Thyroid gland (tissue), 4 donors: ENCODE results near the gene ZBTB5. TPM values are rescaled to one million over a fixed set of nuclear protein-coding genes. Genes with fewer than 3 reads are reported as not detected.
"Not testable (repeated sequence)": the region's sequence is repeated elsewhere in the genome, so short reads cannot be mapped to it uniquely, and the experiment has no call there.

Source experiments
- DNase-seq, 2 donors: peaks; one replicate each; pipeline ENCODE4 v3.0.0-alpha.2; 2019
- H3K27ac ChIP-seq, 3 donors: fragments of 200-600 bp; sonication (generic); 1 replicate in 2 of 3; 2 replicates in 1 of 3; pipeline ENCODE4 v1.5.1; 2016 to 2019; ENCODE audit warnings: mild to moderate bottlenecking in 1 of 3, moderate library complexity in 1 of 3
- H3K27me3 ChIP-seq: fragments of 200-600 bp; sonication (generic); one replicate; pipeline ENCODE4 v1.5.1; 2019
- H3K36me3 ChIP-seq, 2 donors: fragments of 200-600 bp; sonication (generic); one replicate each; pipeline ENCODE4 v1.5.1; 2016 to 2019
- H3K4me1 ChIP-seq, 2 donors: fragments of 200-600 bp; sonication (generic); one replicate each; pipeline ENCODE4 v1.5.1; 2017 to 2019
- H3K4me3 ChIP-seq, 3 donors: fragments of 200-600 bp; sonication (generic); replicated peaks in 1 of 3; 1 replicate in 2 of 3; 2 replicates in 1 of 3; pipeline ENCODE4 v1.5.1; 2016; ENCODE audit warnings: mild to moderate bottlenecking in 1 of 3
- H3K9me3 ChIP-seq: fragments of 200-600 bp; sonication (generic); one replicate; pipeline ENCODE4 v1.5.1; 2017
- CTCF ChIP-seq, 6 experiments: fragments of 200-600 bp in 3 of 6; fragments of 450-650 bp in 3 of 6; sonication (generic) in 3 of 6; IDR thresholded peaks; one replicate each; pipeline ENCODE4 v1.5.1; 2016 to 2019; ENCODE audit warnings: antibody characterized with exemption in 6 of 6, mild to moderate bottlenecking in 2 of 6, inconsistent platforms in 1 of 6, moderate library complexity in 1 of 6
- POLR2A ChIP-seq, 2 donors: fragments of 450-650 bp; IDR thresholded peaks; one replicate each; pipeline ENCODE4 v1.6.1; 2017; ENCODE audit warnings: antibody characterized with exemption in 2 of 2, mild to moderate bottlenecking in 2 of 2, moderate library complexity in 1 of 2
- WGBS, 2 donors: methylation state at CpG; one replicate each; pipeline ENCODE4 v1.1.5; 2017; 5-methylcytosine and 5-hydroxymethylcytosine counted together
- intact Hi-C: fragments of 100-400 bp; cut with DNase I; formaldehyde crosslinking; loops from one replicate; pipeline ENCODE4 v1.15.1; 2023
- total RNA-seq, 4 donors: library from RNA; depleted of rRNA; stranded (reverse); fragments of >200 nt; gene quantifications; one replicate each; pipeline ENCODE4 v1.2.3, GENCODE V29; 2016

The ZBTB5 gene
- total RNA-seq, 4 donors from 2014 or later = 19.2 to 26.8 (median 22.3) TPM

GRCh38 chr9:37471942-37472684, 6.9 kb upstream of the ZBTB5 start:
- Histone ChIP-seq H3K27me3 (no peaks in the 10 kb centered on the region), H3K4me3 (peak overlapping the region in 2 of 3 donors; percentile 12 to 21), H3K27ac (peak overlapping the region; percentile 94 to 96 (median 96)), H3K9me3 (no peaks in the 10 kb centered on the region), H3K36me3 (no peaks in the 10 kb centered on the region), H3K4me1 (peaks cover 4 to 9% of the 10 kb centered on the region in 2 donors)
- TF ChIP-seq POLR2A (IDR thresholded peaks at IDR 0.05) = peak in 1 of 2 donors; percentile 68
- TF ChIP-seq CTCF (IDR thresholded peaks at IDR 0.05) = peak in 1 of 6 experiments; percentile 4
- intact Hi-C loops = no loop called here
- 13 to 16% methylated on average over 7 of the region's 7 CpGs for WGBS, 2 donors
- peak; percentile 36 to 66 for DNase-seq

- no peak for TF ChIP-seq CTCF (IDR thresholded peaks at IDR 0.05)
- no peak for TF ChIP-seq POLR2A (IDR thresholded peaks at IDR 0.05)
- WGBS, 2 donors = 97 to 99% methylated on average over 6 of the region's 6 CpGs
These were observed 3.4 kb upstream of the ZBTB5 start for GRCh38 chr9:37468620-37469019.

GRCh38 chr9:37467530-37467929, 2.3 kb upstream of the ZBTB5 start:
- H3K27ac ChIP-seq, H3K4me3 ChIP-seq, H3K27me3 ChIP-seq, DNase-seq, H3K36me3 ChIP-seq, H3K9me3 ChIP-seq, intact Hi-C loops: not testable (repeated sequence)
- peaks cover 17 to 21% of the 10 kb centered on the region in 2 donors for H3K4me1 ChIP-seq
- WGBS, 2 donors = 97% methylated on average over 17 of the region's 17 CpGs

More at GRCh38 chr9:37468620-37469019, 3.4 kb upstream of the ZBTB5 start:
- Histone ChIP-seq H3K9me3 (no peaks in the 10 kb centered on the region), H3K4me1 (peaks cover 9 to 14% of the 10 kb centered on the region in 2 donors), H3K36me3 (no peaks in the 10 kb centered on the region), H3K27me3 (no peaks in the 10 kb centered on the region), H3K27ac (no peak overlapping the region), H3K4me3 (no peak overlapping the region)
- DNase-seq = no peak
- intact Hi-C loops = no loop called here

GRCh38 chr9:37466037-37466709, 923 bp upstream of the ZBTB5 start:
- H3K9me3 ChIP-seq = no peaks in the 10 kb centered on the region
- intact Hi-C loops = no loop called here
- peak; percentile 23 to 68 for DNase-seq
- no peaks in the 10 kb centered on the region for H3K36me3 ChIP-seq
- peak overlapping the region; percentile 65 to 98 (median 98) for H3K27ac ChIP-seq
- TF ChIP-seq POLR2A (IDR thresholded peaks at IDR 0.05) = peak in 1 of 2 donors; percentile 52
- no peak for TF ChIP-seq CTCF (IDR thresholded peaks at IDR 0.05)
- peak overlapping the region; percentile 3 to 75 (median 67) for H3K4me3 ChIP-seq
- H3K4me1 ChIP-seq = peaks cover 20 to 21% of the 10 kb centered on the region in 2 donors
- H3K27me3 ChIP-seq = no peaks in the 10 kb centered on the region
- 1% methylated on average over 26 to 45 of the region's 47 CpGs for WGBS, 2 donors

- H3K9me3 ChIP-seq = no peaks in the 10 kb centered on the region
- peaks cover 20 to 24% of the 10 kb centered on the region in 2 donors for H3K4me1 ChIP-seq
- 0 to 1% methylated on average over 21 to 24 of the region's 47 CpGs for WGBS, 2 donors
- peak; percentile 86 to 89 for DNase-seq
- H3K4me3 ChIP-seq = peak overlapping the region; percentile 34 to 97 (median 75)
- intact Hi-C loops = loop anchor here (5.0 kb wide), 1 partner anchor 42 kb away; the partner anchor contains the start of gene GRHPR
- H3K36me3 ChIP-seq = no peaks in the 10 kb centered on the region
- no peaks in the 10 kb centered on the region for H3K27me3 ChIP-seq
- TF ChIP-seq CTCF (IDR thresholded peaks at IDR 0.05) (no peak), POLR2A (IDR thresholded peaks at IDR 0.05) (peak in 1 of 2 donors; percentile 78)
- H3K27ac ChIP-seq = peak overlapping the region; percentile 87 to 98 (median 98)
These were observed 613 bp downstream of the ZBTB5 start for GRCh38 chr9:37464426-37465248.
